ENCODE results near the gene NXPH2. TPM values are rescaled to one million over a fixed set of nuclear protein-coding genes. Genes with fewer than 3 reads are reported as not detected.
A peak's percentile ranks its signal among the peaks of the same experiment; 100 is the strongest.

The NXPH2 gene
- total RNA-seq, 1 experiment from 2014 or later: 0.94 TPM

- no peak for DNase-seq (ENCODE audit: low spot score)
- H3K27ac Mint-ChIP-seq: no peak overlapping the region
- H3K36me3 Mint-ChIP-seq: no peaks in the 10 kb centered on the region
- ATAC-seq: peak; percentile 78
- TF ChIP-seq, protein P1, sequence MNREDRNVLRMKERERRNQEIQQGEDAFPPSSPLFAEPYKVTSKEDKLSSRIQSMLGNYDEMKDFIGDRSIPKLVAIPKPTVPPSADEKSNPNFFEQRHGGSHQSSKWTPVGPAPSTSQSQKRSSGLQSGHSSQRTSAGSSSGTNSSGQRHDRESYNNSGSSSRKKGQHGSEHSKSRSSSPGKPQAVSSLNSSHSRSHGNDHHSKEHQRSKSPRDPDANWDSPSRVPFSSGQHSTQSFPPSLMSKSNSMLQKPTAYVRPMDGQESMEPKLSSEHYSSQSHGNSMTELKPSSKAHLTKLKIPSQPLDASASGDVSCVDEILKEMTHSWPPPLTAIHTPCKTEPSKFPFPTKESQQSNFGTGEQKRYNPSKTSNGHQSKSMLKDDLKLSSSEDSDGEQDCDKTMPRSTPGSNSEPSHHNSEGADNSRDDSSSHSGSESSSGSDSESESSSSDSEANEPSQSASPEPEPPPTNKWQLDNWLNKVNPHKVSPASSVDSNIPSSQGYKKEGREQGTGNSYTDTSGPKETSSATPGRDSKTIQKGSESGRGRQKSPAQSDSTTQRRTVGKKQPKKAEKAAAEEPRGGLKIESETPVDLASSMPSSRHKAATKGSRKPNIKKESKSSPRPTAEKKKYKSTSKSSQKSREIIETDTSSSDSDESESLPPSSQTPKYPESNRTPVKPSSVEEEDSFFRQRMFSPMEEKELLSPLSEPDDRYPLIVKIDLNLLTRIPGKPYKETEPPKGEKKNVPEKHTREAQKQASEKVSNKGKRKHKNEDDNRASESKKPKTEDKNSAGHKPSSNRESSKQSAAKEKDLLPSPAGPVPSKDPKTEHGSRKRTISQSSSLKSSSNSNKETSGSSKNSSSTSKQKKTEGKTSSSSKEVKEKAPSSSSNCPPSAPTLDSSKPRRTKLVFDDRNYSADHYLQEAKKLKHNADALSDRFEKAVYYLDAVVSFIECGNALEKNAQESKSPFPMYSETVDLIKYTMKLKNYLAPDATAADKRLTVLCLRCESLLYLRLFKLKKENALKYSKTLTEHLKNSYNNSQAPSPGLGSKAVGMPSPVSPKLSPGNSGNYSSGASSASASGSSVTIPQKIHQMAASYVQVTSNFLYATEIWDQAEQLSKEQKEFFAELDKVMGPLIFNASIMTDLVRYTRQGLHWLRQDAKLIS (CRISPR knock-in tag; IDR thresholded peaks at IDR 0.05; ENCODE audit: borderline replicate concordance): no peak
- TF ChIP-seq ELF4 (CRISPR knock-in tag; IDR thresholded peaks at IDR 0.05; ENCODE audit: low read depth) (no peak), AR (CRISPR knock-in tag; IDR thresholded peaks at IDR 0.05) (no peak), NR2C2 (CRISPR knock-in tag; IDR thresholded peaks at IDR 0.05) (no peak), ZNF396 (CRISPR knock-in tag; IDR thresholded peaks at IDR 0.05; ENCODE audit: borderline replicate concordance) (no peak), ETV6 (CRISPR knock-in tag; IDR thresholded peaks at IDR 0.05) (no peak)
- H3K27me3 Mint-ChIP-seq (ENCODE audit: low read depth): no peaks in the 10 kb centered on the region
- H3K9me3 Mint-ChIP-seq: peaks cover 15% of the 10 kb centered on the region
- ChIA-PET CTCF (interaction anchor here (0.7 to 2.0 kb wide), 3 partner anchors 59 to 102 kb away, joined by 3 to 8 read pairs (median 8); no protein-coding TSS in a partner anchor), POLR2A (no interaction called here)
- peaks cover 7% of the 10 kb centered on the region for H3K4me1 Mint-ChIP-seq
- no peak overlapping the region for H3K4me3 Mint-ChIP-seq
These were observed 52.2 kb downstream of the NXPH2 start for GRCh38 chr2:138727956-138728355.

DNA sequence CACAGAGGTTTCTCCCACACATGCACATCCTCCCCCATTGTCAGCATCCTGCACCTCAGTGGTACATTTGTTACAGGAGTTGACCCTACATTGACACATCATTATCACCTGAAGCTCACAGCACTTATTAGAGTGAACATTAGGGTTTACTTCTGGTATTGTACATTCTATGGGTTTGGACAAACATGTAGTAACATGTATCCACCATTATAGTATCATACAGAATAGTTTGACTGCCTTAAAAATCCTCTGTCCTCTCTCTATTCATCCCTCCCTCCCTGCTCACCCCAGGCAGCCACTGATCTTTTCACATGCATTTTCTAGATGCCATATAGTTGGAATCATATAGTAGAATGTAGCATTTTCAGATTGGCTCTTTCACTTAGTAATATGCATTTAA is 53.5 kb downstream of the NXPH2 start:
- H3K27ac Mint-ChIP-seq: no peak overlapping the region
- no peaks in the 10 kb centered on the region for H3K27me3 Mint-ChIP-seq (ENCODE audit: low read depth)
- CTCF ChIA-PET: no interaction called here
- TF ChIP-seq ERG (CRISPR knock-in tag; IDR thresholded peaks at IDR 0.05): no peak
- TF ChIP-seq CREM (CRISPR knock-in tag; IDR thresholded peaks at IDR 0.05): no peak
- no peak for TF ChIP-seq JAZF1 (CRISPR knock-in tag; IDR thresholded peaks at IDR 0.05)
- no peak for TF ChIP-seq HMGXB4 (CRISPR knock-in tag; IDR thresholded peaks at IDR 0.05)
- DNase-seq (ENCODE audit: low spot score) (no peak), ATAC-seq (no peak)
- H3K36me3 Mint-ChIP-seq: no peaks in the 10 kb centered on the region
- H3K4me1 Mint-ChIP-seq: peaks cover 7% of the 10 kb centered on the region
- POLR2A ChIA-PET: no interaction called here
- peaks cover 15% of the 10 kb centered on the region for H3K9me3 Mint-ChIP-seq
- H3K4me3 Mint-ChIP-seq: no peak overlapping the region

- Mint-ChIP-seq H3K27ac (no peak overlapping the region), H3K36me3 (no peaks in the 10 kb centered on the region), H3K4me3 (no peak overlapping the region), H3K27me3 (ENCODE audit: low read depth) (no peaks in the 10 kb centered on the region), H3K9me3 (peaks cover 11% of the 10 kb centered on the region), H3K4me1 (peaks cover 7% of the 10 kb centered on the region)
- ChIA-PET POLR2A (no interaction called here), CTCF (interaction anchor here (1.5 to 2.1 kb wide), 2 partner anchors 62 to 102 kb away, joined by 4 to 7 read pairs; no protein-coding TSS in a partner anchor)
- ATAC-seq (no peak), DNase-seq (ENCODE audit: low spot score) (no peak)
- TF ChIP-seq ZNF121 (CRISPR knock-in tag; IDR thresholded peaks at IDR 0.05) (no peak), ETV6 (CRISPR knock-in tag; IDR thresholded peaks at IDR 0.05) (no peak), NFE2L1 (CRISPR knock-in tag; IDR thresholded peaks at IDR 0.05) (no peak), ZNF671 (CRISPR knock-in tag; IDR thresholded peaks at IDR 0.05) (no peak), NR3C1 (CRISPR knock-in tag; conservative IDR thresholded peaks at IDR 0.05; ENCODE audit: low read depth) (no peak), ZNF138 (CRISPR knock-in tag; conservative IDR thresholded peaks at IDR 0.05) (no peak), PREB (CRISPR knock-in tag; IDR thresholded peaks at IDR 0.05; ENCODE audit: borderline replicate concordance) (no peak), MXD4 (CRISPR knock-in tag; IDR thresholded peaks at IDR 0.05; ENCODE audit: borderline replicate concordance) (no peak), ERG (CRISPR knock-in tag; IDR thresholded peaks at IDR 0.05) (no peak)
- TF ChIP-seq, protein P2, sequence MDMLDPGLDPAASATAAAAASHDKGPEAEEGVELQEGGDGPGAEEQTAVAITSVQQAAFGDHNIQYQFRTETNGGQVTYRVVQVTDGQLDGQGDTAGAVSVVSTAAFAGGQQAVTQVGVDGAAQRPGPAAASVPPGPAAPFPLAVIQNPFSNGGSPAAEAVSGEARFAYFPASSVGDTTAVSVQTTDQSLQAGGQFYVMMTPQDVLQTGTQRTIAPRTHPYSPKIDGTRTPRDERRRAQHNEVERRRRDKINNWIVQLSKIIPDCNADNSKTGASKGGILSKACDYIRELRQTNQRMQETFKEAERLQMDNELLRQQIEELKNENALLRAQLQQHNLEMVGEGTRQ (CRISPR knock-in tag; IDR thresholded peaks at IDR 0.05): no peak
These were observed 55.3 kb downstream of the NXPH2 start for GRCh38 chr2:138724729-138725459.

Measured in WTC11 (cell line).